ENCODE measurements around the gene SLC10A3.
A peak's percentile ranks its signal among the peaks of the same experiment; 100 is the strongest.

Gene SLC10A3
- 24.1 to 37.6 (median 33.7) reads per million in 4 experiments for total RNA-seq

GRCh38 chrX:154490414-154491083, at the start of gene SLC10A3:
SLC10A3 (minus strand) TSS chrX:154490629; CDS start chrX:154488940, 1,689 bp downstream.
- peak; percentile 84 for DNase-seq

DNA sequence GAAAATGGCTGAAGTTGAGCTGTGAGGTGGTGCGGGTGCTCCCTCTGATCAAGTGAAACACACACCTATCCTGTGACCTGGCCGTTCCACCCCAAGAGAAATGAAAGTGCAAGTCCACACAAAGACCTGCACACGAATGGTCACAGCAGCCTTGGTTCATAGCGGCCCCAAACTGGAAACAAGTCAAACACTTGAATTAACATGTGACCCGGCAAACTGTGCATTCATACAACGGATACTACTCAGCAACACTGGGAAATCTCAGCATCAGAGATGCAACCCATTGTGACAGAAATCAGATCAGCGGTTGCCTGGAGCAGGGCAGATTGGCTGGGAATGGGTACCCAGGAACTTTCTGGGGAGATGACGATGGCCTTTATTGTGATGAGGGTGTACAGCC, 48.6 kb upstream of the SLC10A3 start:
- DNase-seq, result no peak

DNA sequence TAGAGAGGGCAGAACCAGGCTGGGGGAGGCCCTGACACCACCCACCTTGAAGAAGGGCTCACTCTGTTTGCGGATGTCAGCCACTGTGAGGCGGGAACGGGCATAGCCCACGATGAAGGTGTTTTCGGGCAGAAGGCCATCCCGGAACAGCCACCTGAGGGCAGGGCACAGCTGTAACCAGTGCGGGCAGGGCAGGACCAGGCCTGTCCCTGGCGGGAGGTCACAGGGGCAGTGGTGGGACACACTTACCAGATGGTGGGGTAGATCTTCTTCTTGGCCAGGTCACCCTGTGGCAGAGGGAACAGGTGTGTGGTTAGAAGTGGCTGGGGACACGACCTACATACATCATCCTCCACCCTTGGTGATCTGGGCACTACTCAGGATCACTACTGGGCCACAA, 45.5 kb upstream of the SLC10A3 start:
- no peak for DNase-seq

- DNase-seq, result peak; percentile 79
Measured at GRCh38 chrX:154534526-154535322, 44.3 kb upstream of the SLC10A3 start.

- no peak for DNase-seq
Measured at GRCh38 chrX:154532690-154533089, 42.3 kb upstream of the SLC10A3 start.

GRCh38 chrX:154531626-154532025, 41.2 kb upstream of the SLC10A3 start:
- DNase-seq, result no peak

GRCh38 chrX:154530286-154530685, 39.9 kb upstream of the SLC10A3 start:
- DNase-seq, result no peak

- no peak for DNase-seq
Measured at GRCh38 chrX:154529206-154529612, 38.8 kb upstream of the SLC10A3 start.

DNA sequence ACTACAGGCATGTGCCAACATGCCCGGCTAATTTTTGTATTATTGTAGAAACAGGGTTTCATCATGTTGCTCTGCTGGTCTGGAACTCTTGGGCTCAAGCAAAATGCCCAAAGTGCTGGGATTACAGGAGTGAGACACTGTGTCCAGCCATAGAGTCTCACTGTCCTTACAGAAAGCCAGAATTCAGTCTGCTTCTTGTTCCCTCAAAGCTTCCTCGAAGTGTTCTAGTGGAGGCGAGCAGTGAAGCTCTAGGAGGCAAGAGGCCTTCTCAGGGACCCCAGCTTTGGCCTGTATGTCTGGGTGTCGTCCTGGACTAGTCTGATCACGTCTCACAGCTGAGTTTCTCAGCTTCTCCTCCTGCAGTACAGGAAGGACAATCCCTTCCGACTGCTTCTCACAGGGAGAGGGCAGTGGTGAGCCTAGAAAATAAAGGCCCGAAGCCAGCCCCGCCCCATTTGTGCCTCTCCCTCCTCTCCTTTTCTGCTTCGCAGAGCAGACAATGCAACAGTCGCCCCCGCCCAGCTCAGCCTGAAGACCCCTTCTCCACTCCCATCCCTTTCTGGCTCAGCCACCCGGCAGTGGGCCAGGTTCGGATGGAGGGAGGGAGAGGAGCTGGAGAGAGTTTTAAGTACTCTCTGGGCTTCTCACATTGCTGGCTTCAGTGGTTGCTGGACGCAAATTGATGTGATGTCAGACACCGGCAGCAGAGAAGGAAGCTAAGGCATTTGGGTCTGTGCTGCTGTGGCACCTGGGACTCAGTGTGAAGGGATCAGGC, 36.7 kb upstream of the SLC10A3 start:
- peak; percentile 11 for DNase-seq

DNA sequence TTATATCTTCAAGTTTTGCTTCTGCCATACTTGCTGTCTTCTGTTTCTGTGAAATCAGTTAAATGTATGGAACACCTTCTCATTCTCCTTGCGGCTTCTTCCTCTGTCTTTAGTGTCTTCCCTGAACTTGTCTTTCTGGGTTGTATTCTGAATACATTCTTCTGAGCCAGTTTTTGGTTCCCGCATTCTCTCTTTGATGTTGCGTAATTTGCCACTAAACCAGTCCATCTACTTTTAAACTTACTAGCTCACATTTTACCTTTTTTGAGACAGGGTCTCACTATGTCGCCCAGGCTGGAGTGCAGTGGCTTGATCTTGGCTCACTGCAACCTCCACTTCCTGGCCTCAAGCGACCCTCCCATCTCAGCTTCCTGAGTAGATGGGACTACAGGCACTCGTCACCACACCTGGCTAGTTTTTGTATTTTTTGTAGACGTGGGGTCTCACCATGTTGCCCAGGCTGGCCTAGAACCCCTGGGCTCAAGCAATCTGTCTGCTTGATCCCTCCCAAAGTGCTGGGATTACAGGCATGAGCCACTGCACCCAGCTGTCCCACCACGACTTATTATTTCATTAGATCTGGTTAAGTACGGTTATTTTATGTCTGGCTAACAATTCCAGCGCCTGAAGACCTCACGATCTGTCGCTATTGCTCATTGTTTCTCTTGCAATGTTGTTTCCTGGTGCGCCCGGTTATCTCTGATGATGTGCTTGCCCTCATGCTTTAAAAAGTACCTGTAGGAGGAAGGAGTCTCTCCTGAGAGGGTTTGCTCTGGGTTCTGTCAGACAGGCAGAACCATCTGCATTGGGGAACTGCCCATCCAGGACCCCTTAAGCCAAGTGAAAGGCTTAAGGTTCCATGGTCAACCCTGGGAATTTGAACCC, 35.4 kb upstream of the SLC10A3 start:
- no peak for DNase-seq

GRCh38 chrX:154519389-154519788, 29.0 kb upstream of the SLC10A3 start:
- no peak for DNase-seq

DNA sequence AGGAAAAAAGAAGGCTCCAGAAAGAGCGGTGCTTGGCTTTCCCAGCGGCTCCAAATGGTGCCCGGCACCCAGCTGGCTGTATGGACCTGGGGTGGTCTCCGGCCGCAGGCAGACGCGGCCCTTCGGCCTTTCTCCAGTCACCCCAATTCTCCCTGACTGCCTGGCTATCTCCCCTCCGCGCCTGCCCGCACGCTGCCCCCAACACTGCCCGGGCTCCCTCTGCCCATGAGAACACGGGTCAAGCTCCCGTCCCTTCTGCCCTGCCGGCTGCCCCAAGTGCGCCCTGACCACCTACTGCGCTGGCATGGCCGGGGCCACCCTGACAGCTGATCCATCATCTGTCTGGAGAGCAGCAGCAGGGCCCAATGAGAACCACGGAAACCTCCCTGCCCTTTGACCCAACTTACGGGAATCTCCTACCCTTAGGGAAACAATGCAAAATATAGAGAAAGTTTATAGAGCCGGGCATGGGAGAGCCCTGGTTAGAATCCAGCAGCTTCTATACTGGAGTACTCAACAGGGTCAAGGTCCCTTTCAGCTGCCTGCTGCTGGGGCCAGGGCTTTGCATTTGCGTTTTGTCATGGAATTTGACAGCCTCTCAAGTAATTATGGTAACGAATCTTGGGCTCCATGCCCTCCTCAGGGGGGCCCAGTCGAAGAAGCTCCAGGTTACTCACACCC, 26.8 kb upstream of the SLC10A3 start:
- no peak for DNase-seq

DNA sequence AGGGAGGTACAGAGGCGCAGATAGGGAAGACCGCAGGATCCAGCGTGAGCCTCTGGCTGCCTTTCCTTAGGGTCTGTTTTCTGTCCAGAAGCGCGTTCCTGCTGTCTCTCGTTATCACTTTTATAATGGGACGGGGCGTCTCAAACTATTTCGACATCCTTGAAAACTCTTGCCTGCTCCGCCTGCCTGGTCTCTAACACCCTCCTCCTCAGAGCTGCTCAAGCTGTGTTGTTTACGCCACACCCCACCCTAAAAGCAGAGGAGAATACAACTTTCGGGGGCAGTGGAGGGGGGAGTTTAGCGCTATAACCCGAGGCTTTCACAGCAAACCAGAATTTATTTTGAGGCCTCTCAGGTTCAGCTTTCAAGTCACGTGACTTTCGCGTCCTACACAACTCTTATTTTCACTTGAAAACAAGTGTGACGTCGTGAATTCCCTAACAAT, 26.2 kb upstream of the SLC10A3 start:
- DNase-seq, result no peak

DNA sequence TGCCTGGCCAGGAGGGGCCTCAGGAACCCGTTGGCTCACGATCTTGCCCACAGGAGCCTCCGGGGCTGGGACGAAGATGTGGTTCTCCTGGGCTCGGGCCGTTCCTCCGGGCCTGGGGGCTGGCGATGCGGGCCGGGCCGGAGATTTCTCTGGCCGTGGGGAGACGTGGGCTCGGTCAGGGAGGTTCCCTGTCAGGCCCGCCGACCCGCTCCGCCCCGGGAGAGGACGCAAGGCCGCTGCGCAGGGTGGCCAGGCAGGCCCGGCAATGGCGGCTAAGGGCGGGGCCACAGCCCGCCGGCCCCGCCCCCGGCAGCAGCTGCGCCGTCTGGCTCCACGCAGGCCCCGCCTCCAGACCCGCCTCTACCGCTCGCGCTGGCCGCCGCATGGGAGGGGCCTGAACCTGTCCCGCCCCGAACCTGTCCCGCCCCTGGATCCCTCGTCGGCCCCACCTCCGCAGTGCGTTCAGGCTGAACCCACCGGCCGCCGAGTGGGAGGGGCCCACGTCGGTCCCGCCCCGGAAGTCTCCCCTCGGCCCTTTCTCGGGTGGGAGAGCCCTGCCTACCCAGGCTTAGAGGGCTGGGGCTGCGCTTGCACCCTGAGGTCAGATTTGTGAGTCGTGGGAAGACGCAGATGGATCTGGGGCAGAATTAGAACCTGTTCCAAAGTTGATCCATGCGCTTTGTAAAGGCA, 25.7 kb upstream of the SLC10A3 start, which contains the start of gene FAM3A:
Gene FAM3A (minus strand): TSS at position 267 of the 690 bp plus-strand sequence. CDS start 460 bp downstream, outside the sequence.
- DNase-seq, result peak; percentile 86

DNA sequence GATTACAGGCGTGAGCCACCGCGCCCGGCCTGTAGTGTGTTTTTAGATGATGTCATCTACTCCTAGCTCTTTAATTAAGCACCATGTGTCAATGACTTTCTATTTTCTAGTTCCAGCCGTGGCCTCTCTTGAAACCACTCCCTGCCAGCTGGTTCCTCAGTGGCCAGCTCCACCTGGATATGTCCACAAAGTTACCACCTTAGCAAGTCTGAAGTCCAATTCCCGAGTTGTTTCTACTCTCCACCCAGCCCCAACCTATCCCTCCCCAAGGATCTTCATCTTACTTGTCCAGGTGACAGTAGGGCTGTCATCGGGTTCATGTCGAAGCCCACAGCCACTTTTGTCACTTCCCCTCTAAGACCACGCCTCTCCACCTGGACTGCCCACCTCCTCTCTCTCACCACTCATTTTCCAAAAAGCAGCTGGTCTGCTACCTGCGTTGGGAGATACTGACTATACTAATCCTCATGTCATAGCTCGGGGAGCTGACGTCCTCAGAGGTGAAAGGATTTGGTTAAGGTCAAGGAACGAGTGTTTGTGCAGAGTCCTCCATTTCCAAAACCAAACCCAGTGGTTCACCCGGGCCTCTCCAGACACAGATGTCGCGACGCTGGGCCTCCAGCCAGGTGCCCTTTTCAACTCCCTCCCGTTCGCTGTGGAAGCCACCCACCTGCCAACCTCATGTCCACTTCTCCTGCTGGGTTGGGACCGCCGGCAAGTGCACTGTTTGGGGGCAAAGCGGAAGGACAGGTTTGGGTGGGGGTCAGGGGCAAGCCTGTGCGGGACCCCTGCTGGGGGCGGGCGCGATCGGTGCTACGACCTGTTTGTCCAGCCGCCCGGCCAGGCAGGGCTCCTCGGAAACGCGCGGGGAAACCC, 24.9 kb upstream of the SLC10A3 start:
- DNase-seq, result no peak

- DNase-seq, result no peak
Measured at GRCh38 chrX:154513716-154514115, 23.3 kb upstream of the SLC10A3 start.

DNA sequence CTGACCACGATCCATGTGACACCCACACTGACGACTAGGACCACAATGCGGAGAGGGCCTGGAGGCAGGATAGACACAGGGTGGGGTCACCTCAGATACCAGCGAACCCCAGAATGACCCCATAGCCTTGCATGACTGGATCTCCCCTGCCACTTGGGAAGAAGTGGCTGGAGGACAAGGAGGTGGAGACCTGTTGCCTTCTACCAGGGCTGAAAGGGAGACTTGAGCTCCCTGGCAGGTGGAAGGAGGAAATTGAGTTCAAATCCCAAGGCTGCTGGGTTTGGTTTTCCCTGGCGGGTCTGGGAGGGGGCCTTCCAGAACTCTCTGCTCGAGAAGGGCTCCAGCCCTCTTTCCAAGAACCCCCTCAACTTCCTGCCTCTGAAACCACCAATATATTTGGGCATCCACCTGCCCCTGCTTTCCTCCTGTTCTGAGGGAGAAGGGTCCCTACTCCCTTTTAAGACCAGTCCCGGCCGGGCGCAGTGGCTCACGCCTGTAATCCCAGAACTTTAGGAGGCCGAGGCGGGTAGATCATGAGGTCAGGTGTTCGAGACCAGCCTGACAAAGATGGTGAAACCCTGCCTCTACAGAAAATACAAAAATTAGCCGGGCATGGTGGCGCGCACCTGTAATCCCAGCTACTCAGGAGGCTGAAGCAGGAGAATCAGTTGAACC, 22.6 kb upstream of the SLC10A3 start:
- DNase-seq, result no peak

DNA sequence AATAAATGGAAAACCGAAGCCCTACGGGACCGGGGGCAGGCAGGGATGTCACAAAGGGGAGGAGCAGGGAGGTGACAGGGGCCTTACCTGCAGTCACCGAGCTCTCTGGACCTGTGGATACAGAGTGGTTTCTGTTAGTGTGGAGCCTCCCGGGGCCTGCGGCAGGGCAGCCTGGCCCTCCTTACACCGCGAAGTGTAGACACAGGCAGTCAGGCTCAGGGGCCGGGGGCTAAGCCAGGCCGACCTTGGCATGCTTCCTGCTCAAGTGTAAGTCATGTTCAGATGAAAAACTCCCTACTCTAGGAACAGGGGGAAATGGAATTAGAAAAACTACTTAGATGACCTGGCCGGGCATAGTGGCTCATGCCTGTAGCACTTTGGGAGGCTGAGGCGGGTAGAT, 21.3 kb upstream of the SLC10A3 start:
- no peak for DNase-seq

DNA sequence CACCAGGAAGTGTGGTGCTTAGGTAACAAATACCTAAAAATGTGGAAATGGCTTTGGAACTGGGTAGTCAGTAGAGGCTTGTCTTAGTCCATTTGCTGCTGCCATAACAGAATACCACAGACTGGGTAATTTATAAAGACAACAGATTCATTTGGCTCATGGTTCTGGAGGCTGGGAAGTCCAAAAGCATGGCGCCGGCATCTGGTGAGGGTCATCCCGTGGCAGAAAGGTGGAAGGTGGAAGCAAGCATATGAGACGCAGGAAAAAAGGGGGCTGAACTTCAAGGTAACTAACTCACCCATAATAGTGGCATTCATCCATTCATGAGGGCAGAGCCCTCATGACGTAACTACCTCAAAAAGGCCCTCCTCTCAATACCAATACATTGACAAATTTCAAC, 19.0 kb upstream of the SLC10A3 start:
- no peak for DNase-seq
